ENCODE results near the gene TTC1. TPM values are rescaled to one million over a fixed set of nuclear protein-coding genes. Genes with fewer than 3 reads are reported as not detected.
"Not testable (repeated sequence)": the region's sequence is repeated elsewhere in the genome, so short reads cannot be mapped to it uniquely, and the experiment has no call there.

Gene TTC1
- total and polyA plus RNA-seq, 3 donors from 2014 or later, result 38.2 to 50.3 (median 50.2) TPM

GRCh38 chr5:159965031-159965837 is 43.7 kb upstream of the TTC1 start:
- Histone ChIP-seq H3K4me1 (no peaks in the 10 kb centered on the region), H3K27ac (no peak overlapping the region), H3K4me3 (no peak overlapping the region), H3K9me3 (no peaks in the 10 kb centered on the region), H3K27me3 (no peaks in the 10 kb centered on the region), H3K36me3 (ENCODE audit: low read depth, missing control alignments) (no peaks in the 10 kb centered on the region)
- 40 to 58% methylated on average over 12 of the region's 12 CpGs for WGBS, 2 donors
- TF ChIP-seq, protein P1, sequence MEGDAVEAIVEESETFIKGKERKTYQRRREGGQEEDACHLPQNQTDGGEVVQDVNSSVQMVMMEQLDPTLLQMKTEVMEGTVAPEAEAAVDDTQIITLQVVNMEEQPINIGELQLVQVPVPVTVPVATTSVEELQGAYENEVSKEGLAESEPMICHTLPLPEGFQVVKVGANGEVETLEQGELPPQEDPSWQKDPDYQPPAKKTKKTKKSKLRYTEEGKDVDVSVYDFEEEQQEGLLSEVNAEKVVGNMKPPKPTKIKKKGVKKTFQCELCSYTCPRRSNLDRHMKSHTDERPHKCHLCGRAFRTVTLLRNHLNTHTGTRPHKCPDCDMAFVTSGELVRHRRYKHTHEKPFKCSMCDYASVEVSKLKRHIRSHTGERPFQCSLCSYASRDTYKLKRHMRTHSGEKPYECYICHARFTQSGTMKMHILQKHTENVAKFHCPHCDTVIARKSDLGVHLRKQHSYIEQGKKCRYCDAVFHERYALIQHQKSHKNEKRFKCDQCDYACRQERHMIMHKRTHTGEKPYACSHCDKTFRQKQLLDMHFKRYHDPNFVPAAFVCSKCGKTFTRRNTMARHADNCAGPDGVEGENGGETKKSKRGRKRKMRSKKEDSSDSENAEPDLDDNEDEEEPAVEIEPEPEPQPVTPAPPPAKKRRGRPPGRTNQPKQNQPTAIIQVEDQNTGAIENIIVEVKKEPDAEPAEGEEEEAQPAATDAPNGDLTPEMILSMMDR (IDR thresholded peaks at IDR 0.05), result peak; percentile 13 to 48 (median 30)
- TF ChIP-seq POLR2A (IDR thresholded peaks at IDR 0.05), result no peak
- DNase-seq, result peak; percentile 50
- intact Hi-C loops (cut with DNase I; ENCODE audit: low total_unique reads), result no loop called here

GRCh38 chr5:159965838-159966128 is 43.2 kb upstream of the TTC1 start:
- DNase-seq; H3K36me3 ChIP-seq (ENCODE audit: low read depth, missing control alignments); H3K4me3 ChIP-seq; intact Hi-C loops (cut with DNase I; ENCODE audit: low total_unique reads); H3K27ac ChIP-seq; H3K4me1 ChIP-seq; H3K9me3 ChIP-seq; H3K27me3 ChIP-seq: not testable (repeated sequence)
- WGBS, 2 donors, result 74 to 80% methylated on average over 4 of the region's 4 CpGs

DNA sequence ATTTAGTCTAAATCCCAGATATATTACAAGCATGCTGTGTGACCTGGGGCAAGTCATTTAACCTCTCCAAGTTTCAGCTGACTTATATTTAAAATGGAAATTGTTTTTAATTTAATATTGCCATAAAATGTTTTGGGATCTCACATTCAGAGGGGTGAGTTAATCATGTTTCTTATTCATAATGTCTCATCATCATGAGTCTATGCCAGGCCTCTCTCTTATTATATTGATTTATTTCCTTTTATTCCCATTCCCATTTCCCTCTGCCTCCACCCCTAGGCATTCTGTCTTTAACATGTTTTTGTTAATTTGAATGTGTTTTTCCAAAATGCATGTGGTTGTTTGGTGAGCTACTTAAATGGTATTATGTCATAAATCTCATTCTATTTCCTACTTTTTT is 39.0 kb upstream of the TTC1 start:
- intact Hi-C loops (cut with DNase I; ENCODE audit: low total_unique reads), result no loop called here
- no peaks in the 10 kb centered on the region for H3K9me3 ChIP-seq
- no peaks in the 10 kb centered on the region for H3K27me3 ChIP-seq
- H3K27ac ChIP-seq, result no peak overlapping the region
- H3K4me3 ChIP-seq, result no peak overlapping the region
- H3K4me1 ChIP-seq, result no peaks in the 10 kb centered on the region
- TF ChIP-seq POLR2A (IDR thresholded peaks at IDR 0.05), result no peak
- TF ChIP-seq, protein P1 (IDR thresholded peaks at IDR 0.05), result no peak
- no peaks in the 10 kb centered on the region for H3K36me3 ChIP-seq (ENCODE audit: low read depth, missing control alignments)
- DNase-seq, result no peak

DNA sequence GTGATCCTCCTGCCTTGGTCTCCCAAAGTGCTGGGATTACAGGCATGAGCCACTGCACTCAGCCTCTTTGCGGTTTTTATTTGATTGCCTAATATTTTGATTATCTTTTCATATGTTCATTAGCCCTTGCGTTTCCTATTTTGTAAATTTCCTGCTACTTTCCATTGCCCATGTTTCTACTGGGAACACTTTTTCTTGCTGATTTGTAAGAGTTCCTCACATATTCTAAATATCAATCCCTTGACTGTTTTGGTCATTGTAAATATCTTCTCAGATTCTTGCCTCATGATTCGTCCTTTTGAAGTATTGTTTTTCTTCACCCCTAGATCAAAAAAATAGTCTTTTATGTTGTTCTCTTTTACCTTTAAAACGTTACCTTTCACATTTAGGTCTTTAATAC is 37.9 kb upstream of the TTC1 start:
- no peaks in the 10 kb centered on the region for H3K27me3 ChIP-seq
- 51 to 76% methylated on average over 4 of the region's 4 CpGs for WGBS, 2 donors
- TF ChIP-seq, protein P1 (IDR thresholded peaks at IDR 0.05), result no peak
- no peak for TF ChIP-seq POLR2A (IDR thresholded peaks at IDR 0.05)
- no peaks in the 10 kb centered on the region for H3K4me1 ChIP-seq
- H3K4me3 ChIP-seq, result no peak overlapping the region
- H3K9me3 ChIP-seq, result no peaks in the 10 kb centered on the region
- no peak overlapping the region for H3K27ac ChIP-seq
- intact Hi-C loops (cut with DNase I; ENCODE audit: low total_unique reads), result no loop called here
- DNase-seq, result no peak
- no peaks in the 10 kb centered on the region for H3K36me3 ChIP-seq (ENCODE audit: low read depth, missing control alignments)

GRCh38 chr5:159971514-159971913 is 37.4 kb upstream of the TTC1 start:
- Histone ChIP-seq H3K4me3 (peak overlapping the region in 1 of 2 donors; percentile 50), H3K27me3 (no peaks in the 10 kb centered on the region), H3K9me3 (no peaks in the 10 kb centered on the region), H3K36me3 (ENCODE audit: low read depth, missing control alignments) (no peaks in the 10 kb centered on the region), H3K27ac (no peak overlapping the region), H3K4me1 (no peaks in the 10 kb centered on the region)
- intact Hi-C loops (cut with DNase I; ENCODE audit: low total_unique reads), result no loop called here
- 30 to 35% methylated on average over 11 of the region's 11 CpGs for WGBS, 2 donors
- no peak for TF ChIP-seq POLR2A (IDR thresholded peaks at IDR 0.05)
- TF ChIP-seq, protein P1 (IDR thresholded peaks at IDR 0.05), result no peak
- no peak for DNase-seq
